H1 (cell line): Measurements from ENCODE around the gene FOXI2.

ENCODE experiments used
- CTCF ChIP-seq, 3 experiments: IDR thresholded peaks; 1 replicate in 2 of 3; 2 replicates in 1 of 3; pipeline versions ENCODE4 v1.5.1 to v1.6.1; 2011; ENCODE audit warnings: low read length in 3 of 3, mild to moderate bottlenecking in 3 of 3, inconsistent platforms in 2 of 3, low read depth in 1 of 3, moderate library complexity in 1 of 3; ENCODE audit not compliant: insufficient read depth in 1 of 3; ENCODE audit errors: control extremely low read depth in 1 of 3
- SIN3A ChIP-seq, 2 experiments: IDR thresholded peaks in 1 of 2; conservative IDR thresholded peaks in 1 of 2; 2 replicates each; pipeline ENCODE4 v1.6.1; 2011 to 2012; ENCODE audit warnings: low read length in 2 of 2, improper control_type of control experiment in 1 of 2, low read depth in 1 of 2, mild to moderate bottlenecking in 1 of 2
- TAF1 ChIP-seq: IDR thresholded peaks from 2 replicates; pipeline ENCODE4 v1.6.1; 2011; ENCODE audit warnings: mild to moderate bottlenecking, low read depth, low read length

GRCh38 chr10:127781412-127781811 lies 44.4 kb downstream of the FOXI2 start:
- TF ChIP-seq SIN3A (conservative IDR thresholded peaks at IDR 0.05 in 1 of 2, IDR thresholded peaks at IDR 0.05 in 1 of 2; ENCODE audit: low read depth in 1 of 2, low read length in 2 of 2) (no peak), CTCF (IDR thresholded peaks at IDR 0.05; ENCODE audit: control extremely low read depth in 1 of 3, insufficient read depth in 1 of 3, low read depth in 1 of 3, low read length in 3 of 3) (no peak), TAF1 (no peak)
